ENCODE measurements around the gene COQ9. TPM values are rescaled to one million over a fixed set of nuclear protein-coding genes. Genes with fewer than 3 reads are reported as not detected.

Gene COQ9
- total and polyA plus RNA-seq, 2 experiments from 2014 or later: 26.6 to 36.3 TPM

DNA sequence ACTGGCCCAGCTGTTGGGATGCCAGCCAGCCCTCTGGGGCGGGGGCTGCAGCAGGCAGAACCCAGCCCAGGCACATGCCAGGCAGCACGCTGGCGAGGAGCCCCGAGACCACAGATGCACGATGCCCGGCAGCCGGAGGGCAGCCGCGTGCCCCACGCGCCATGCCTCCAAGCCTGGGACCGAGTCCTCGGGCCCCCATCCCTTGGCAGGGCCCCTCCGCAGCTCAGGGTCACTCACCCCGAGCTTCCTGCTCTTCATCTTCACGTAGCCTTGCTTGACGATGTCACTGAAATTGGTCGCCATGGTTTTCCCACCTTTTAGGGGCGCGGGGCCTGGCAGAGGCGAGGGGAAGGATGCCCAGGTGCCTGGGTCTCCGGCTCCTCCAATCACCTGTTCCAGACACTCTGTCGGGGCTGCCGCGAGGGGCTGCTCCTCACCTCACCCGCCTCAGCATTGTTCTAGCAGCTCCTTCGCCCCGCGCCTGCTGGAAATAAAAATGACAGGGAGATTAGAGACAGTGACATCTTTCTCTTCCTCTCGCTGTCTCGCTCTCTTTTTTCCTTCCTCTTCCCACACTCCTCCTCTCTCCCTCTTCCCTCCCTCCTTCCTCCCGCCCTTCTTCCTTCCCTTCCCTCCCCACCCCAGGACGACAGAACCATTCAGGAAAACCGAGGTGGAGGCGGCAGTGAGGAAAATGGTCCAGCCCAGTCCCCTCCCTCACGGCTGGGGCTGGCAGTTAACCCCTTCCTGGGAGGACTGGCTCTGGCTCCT, 32.1 kb downstream of the COQ9 start (continued):
- TF ChIP-seq ZNF462 (CRISPR knock-in tag; IDR thresholded peaks at IDR 0.05) (no peak), CREB1 (CRISPR knock-in tag; IDR thresholded peaks at IDR 0.05; ENCODE audit: low read depth) (0 out of 2 replicates have a peak, but pooled peaks have one; percentile 13), POLR2AphosphoS5 (IDR thresholded peaks at IDR 0.05; ENCODE audit: low read depth) (0 out of 2 replicates have a peak, but pooled peaks have one; percentile 30)
- TF ChIP-seq, protein P1, sequence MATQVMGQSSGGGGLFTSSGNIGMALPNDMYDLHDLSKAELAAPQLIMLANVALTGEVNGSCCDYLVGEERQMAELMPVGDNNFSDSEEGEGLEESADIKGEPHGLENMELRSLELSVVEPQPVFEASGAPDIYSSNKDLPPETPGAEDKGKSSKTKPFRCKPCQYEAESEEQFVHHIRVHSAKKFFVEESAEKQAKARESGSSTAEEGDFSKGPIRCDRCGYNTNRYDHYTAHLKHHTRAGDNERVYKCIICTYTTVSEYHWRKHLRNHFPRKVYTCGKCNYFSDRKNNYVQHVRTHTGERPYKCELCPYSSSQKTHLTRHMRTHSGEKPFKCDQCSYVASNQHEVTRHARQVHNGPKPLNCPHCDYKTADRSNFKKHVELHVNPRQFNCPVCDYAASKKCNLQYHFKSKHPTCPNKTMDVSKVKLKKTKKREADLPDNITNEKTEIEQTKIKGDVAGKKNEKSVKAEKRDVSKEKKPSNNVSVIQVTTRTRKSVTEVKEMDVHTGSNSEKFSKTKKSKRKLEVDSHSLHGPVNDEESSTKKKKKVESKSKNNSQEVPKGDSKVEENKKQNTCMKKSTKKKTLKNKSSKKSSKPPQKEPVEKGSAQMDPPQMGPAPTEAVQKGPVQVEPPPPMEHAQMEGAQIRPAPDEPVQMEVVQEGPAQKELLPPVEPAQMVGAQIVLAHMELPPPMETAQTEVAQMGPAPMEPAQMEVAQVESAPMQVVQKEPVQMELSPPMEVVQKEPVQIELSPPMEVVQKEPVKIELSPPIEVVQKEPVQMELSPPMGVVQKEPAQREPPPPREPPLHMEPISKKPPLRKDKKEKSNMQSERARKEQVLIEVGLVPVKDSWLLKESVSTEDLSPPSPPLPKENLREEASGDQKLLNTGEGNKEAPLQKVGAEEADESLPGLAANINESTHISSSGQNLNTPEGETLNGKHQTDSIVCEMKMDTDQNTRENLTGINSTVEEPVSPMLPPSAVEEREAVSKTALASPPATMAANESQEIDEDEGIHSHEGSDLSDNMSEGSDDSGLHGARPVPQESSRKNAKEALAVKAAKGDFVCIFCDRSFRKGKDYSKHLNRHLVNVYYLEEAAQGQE (IDR thresholded peaks at IDR 0.05; ENCODE audit: unreplicated experiment): no peak

All from GM23338 (cell line).